Smooth muscle cell of the pulmonary artery (primary cell): ENCODE data around the gene DMXL1. TPM values are rescaled to one million over a fixed set of nuclear protein-coding genes. Genes with fewer than 3 reads are reported as not detected.

ENCODE experiments used
- total RNA-seq: library from RNA; depleted of rRNA; stranded (reverse); fragments of >200 nt; gene quantifications from 2 replicates; pipeline ENCODE4 v1.2.3, GENCODE V29; 2014

Gene DMXL1, protein sequence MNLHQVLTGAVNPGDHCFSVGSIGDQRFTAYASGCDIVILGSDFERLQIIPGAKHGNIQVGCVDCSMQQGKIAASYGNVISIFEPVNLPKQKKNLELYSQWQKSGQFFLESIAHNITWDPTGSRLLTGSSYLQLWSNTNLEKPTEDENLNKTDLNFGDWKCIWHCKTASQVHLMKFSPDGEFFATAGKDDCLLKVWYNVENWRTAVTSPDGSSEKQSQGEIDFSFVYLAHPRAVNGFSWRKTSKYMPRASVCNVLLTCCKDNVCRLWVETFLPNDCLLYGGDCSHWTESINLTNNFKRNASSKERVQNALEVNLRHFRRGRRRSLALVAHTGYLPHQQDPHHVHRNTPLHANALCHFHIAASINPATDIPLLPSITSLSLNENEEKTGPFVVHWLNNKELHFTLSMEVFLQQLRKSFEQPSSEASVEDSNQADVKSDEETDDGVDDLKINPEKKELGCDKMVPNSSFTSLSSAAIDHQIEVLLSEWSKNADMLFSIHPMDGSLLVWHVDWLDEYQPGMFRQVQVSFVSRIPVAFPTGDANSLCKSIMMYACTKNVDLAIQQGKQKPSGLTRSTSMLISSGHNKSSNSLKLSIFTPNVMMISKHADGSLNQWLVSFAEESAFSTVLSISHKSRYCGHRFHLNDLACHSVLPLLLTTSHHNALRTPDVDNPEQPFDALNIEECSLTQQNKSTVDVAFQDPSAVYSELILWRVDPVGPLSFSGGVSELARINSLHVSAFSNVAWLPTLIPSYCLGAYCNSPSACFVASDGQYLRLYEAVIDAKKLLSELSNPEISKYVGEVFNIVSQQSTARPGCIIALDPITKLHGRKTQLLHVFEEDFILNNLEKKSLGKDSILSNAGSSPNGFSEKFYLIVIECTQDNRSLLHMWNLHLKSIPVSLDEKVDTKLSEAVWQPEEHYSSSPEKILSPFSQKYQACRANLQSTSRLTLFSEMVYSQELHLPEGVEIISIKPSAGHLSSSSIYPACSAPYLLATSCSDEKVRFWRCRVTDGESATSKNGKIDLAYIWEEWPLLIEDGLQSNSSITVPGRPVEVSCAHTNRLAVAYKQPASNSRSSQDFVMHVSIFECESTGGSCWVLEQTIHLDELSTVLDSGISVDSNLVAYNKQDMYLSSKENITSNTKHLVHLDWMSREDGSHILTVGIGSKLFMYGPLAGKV (N-terminal part only)
- 41.3 and 54.7 TPM in 2 replicates for total RNA-seq

DNA sequence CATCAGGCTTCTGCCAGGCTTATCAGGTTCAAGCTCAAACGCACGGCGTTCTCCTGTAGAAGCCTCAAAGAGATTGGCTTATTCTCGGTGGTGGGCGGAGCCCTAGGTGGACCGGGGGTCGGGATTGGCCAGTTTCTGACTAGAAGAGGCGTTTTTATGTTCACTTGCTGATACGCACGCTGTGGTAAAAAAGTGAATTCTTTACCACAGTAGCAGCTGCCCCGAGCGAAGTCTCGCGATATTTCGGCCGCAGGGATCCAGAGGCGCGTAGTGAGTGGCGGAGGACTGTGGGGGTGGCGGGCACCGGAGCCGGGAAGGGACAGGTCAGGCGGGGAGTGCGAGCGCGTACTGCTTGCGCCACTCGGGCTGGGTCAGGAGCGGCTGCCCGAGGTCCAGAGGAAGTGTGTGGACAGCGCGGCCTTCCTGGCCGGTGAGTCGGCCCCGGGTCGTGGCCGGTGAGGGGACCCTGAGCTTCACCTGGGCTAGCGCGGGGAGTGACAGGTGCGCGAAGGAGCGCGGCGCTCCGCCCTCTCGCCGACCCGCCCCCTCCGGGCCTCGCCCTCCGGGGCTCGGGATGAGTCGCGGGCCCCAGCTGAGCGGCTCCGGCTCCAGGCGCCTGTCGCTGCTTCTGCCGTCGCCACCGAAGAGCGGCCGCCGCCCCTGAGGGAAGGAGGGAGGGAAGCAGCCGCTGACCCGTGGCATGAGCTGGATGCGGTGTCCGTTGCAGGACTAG is at the start of gene DMXL1:
Gene DMXL1 (plus strand): TSS at position 260 of the 733 bp plus-strand sequence. CDS start 483 bp downstream, outside the sequence.

Other genes with a start within 250 kb of the DMXL1 start
- gene DTWD2, start 82.5 kb upstream of the DMXL1 start, total RNA-seq: 6.9 and 7.8 TPM in 2 replicates